HEK293 (cell line): ENCODE data around the gene CNEP1R1.

Experiments used
- CTCF ChIA-PET: fragments of 350-600 bp; formaldehyde crosslinking; extraction: SDS; loops from one replicate; lab custom pipeline; 2021; ENCODE audit warnings: antibody characterized with exemption; lab: Yijun Ruan, JAX
- POLR2A ChIA-PET: fragments of 300-600 bp; formaldehyde crosslinking; extraction: SDS; loops from one replicate; lab custom pipeline; 2020; ENCODE audit warnings: antibody characterized with exemption, inconsistent platforms; lab: Yijun Ruan, JAX
- H3K27ac ChIP-seq: fragments of 200-500 bp; sonication (Bioruptor generic); 2 replicates; pipeline ENCODE4 v1.5.1; 2014; ENCODE audit warnings: low read depth, low read length, control low read depth, inconsistent platforms; ENCODE audit errors: extremely low read depth
- H3K36me3 ChIP-seq, 2 experiments: fragments of 200-500 bp in 1 of 2; sonication (Bioruptor generic) in 1 of 2; 1 replicate in 1 of 2; 2 replicates in 1 of 2; pipeline ENCODE4 v1.5.1; 2014 to 2017; ENCODE audit warnings: inconsistent platforms in 2 of 2, low read length in 2 of 2; ENCODE audit not compliant: control insufficient read depth in 2 of 2, insufficient read depth in 1 of 2
- H3K4me1 ChIP-seq: fragments of 200-500 bp; sonication (Bioruptor generic); 2 replicates; pipeline ENCODE4 v1.5.1; 2014; ENCODE audit warnings: mild to moderate bottlenecking, low read length, inconsistent platforms; ENCODE audit not compliant: control insufficient read depth, insufficient read depth
- H3K4me3 ChIP-seq: 2 replicates; pipeline ENCODE4 v1.5.1; 2011; ENCODE audit warnings: low read depth, mild to moderate bottlenecking, control low read depth, low read length, moderate library complexity
- H3K9me3 ChIP-seq: fragments of 200-500 bp; sonication (Bioruptor generic); 2 replicates; pipeline ENCODE4 v1.5.1; 2014; ENCODE audit warnings: low read depth, low read length, inconsistent platforms; ENCODE audit not compliant: control insufficient read depth, insufficient read depth
- GFI1B ChIP-seq: fragments of 450-650 bp; formaldehyde crosslinking; IDR thresholded peaks from 2 replicates; pipeline ENCODE4 v1.5.1; 2016; ENCODE audit warnings: missing biosample characterization, missing genetic modification characterization
- GLI2 ChIP-seq: fragments of 450-650 bp; formaldehyde crosslinking; IDR thresholded peaks from 2 replicates; pipeline ENCODE4; 2017; ENCODE audit warnings: missing biosample characterization, missing genetic modification characterization, low read depth, borderline replicate concordance
- GLIS1 ChIP-seq: fragments of 450-650 bp; formaldehyde crosslinking; IDR thresholded peaks from 2 replicates; pipeline ENCODE4 v1.5.1; 2016; ENCODE audit warnings: missing biosample characterization, missing genetic modification characterization
- HOXC10 ChIP-seq: sonication (generic); formaldehyde crosslinking; IDR thresholded peaks from 2 replicates; pipeline ENCODE4 v1.8.1; 2023; ENCODE audit warnings: mild to moderate bottlenecking, missing genetic modification reagents
- MEIS1 ChIP-seq: sonication (generic); formaldehyde crosslinking; IDR thresholded peaks from 2 replicates; pipeline ENCODE4 v1.8.1; 2022; ENCODE audit warnings: missing genetic modification reagents, mild to moderate bottlenecking, borderline replicate concordance
- SP7 ChIP-seq: fragments of 450-650 bp; formaldehyde crosslinking; IDR thresholded peaks from 2 replicates; pipeline ENCODE4 v1.5.1; 2016; ENCODE audit warnings: missing biosample characterization, missing genetic modification characterization
- WT1 ChIP-seq: fragments of 450-650 bp; formaldehyde crosslinking; IDR thresholded peaks from 2 replicates; pipeline ENCODE4 v1.5.1; 2016; ENCODE audit warnings: missing biosample characterization, missing genetic modification characterization
- ZBTB17 ChIP-seq: fragments of 450-650 bp; formaldehyde crosslinking; IDR thresholded peaks from 2 replicates; pipeline ENCODE4 v1.5.1; 2016; ENCODE audit warnings: missing biosample characterization, missing genetic modification characterization
- ZBTB20 ChIP-seq: fragments of 450-650 bp; formaldehyde crosslinking; IDR thresholded peaks from 2 replicates; pipeline ENCODE4 v1.5.1; 2016; ENCODE audit warnings: missing biosample characterization, missing genetic modification characterization
- ZBTB21 ChIP-seq: fragments of 450-650 bp; formaldehyde crosslinking; IDR thresholded peaks from 2 replicates; pipeline ENCODE4 v1.5.1; 2017; ENCODE audit warnings: missing biosample characterization, missing genetic modification characterization
- ZFP69B ChIP-seq: fragments of 450-650 bp; formaldehyde crosslinking; IDR thresholded peaks from 2 replicates; pipeline ENCODE4 v1.5.1; 2016; ENCODE audit warnings: missing biosample characterization, missing genetic modification characterization
- ZIC2 ChIP-seq: fragments of 450-650 bp; formaldehyde crosslinking; IDR thresholded peaks from 2 replicates; pipeline ENCODE4 v1.5.1; 2016; ENCODE audit warnings: missing biosample characterization, missing genetic modification characterization
- ZNF121 ChIP-seq: fragments of 450-650 bp; formaldehyde crosslinking; IDR thresholded peaks from 2 replicates; pipeline ENCODE4 v1.5.1; 2016; ENCODE audit warnings: missing biosample characterization, missing genetic modification characterization
- ZNF24 ChIP-seq: fragments of 450-650 bp; formaldehyde crosslinking; IDR thresholded peaks from 2 replicates; pipeline ENCODE4 v1.5.1; 2016; ENCODE audit warnings: missing biosample characterization, missing genetic modification characterization
- ZNF473 ChIP-seq: fragments of 450-650 bp; formaldehyde crosslinking; IDR thresholded peaks from 2 replicates; pipeline ENCODE4 v1.5.1; 2017; ENCODE audit warnings: missing biosample characterization, missing genetic modification characterization
- ZNF530 ChIP-seq: fragments of 450-650 bp; formaldehyde crosslinking; IDR thresholded peaks from 2 replicates; pipeline ENCODE4 v1.5.1; 2016; ENCODE audit warnings: low read depth, missing biosample characterization, missing genetic modification characterization
- ZNF544 ChIP-seq: fragments of 450-650 bp; formaldehyde crosslinking; IDR thresholded peaks from 2 replicates; pipeline ENCODE4 v1.5.0; 2017; ENCODE audit warnings: missing biosample characterization, missing genetic modification characterization
- ZNF585B ChIP-seq: fragments of 450-650 bp; formaldehyde crosslinking; IDR thresholded peaks from 2 replicates; pipeline ENCODE4 v1.5.1; 2016; ENCODE audit warnings: missing biosample characterization, missing genetic modification characterization
- ZNF707 ChIP-seq: fragments of 450-650 bp; formaldehyde crosslinking; IDR thresholded peaks from 2 replicates; pipeline ENCODE4 v1.5.1; 2016; ENCODE audit warnings: missing biosample characterization, missing genetic modification characterization
- ZSCAN5A ChIP-seq: fragments of 450-650 bp; formaldehyde crosslinking; IDR thresholded peaks from 2 replicates; pipeline ENCODE4 v1.5.1; 2016; ENCODE audit warnings: missing biosample characterization, missing genetic modification characterization
- ZXDB ChIP-seq: fragments of 450-650 bp; formaldehyde crosslinking; IDR thresholded peaks from 2 replicates; pipeline ENCODE4 v1.5.1; 2016; ENCODE audit warnings: missing biosample characterization, missing genetic modification characterization
- TF ChIP-seq, protein P1 (sequence below): fragments of 450-650 bp; formaldehyde crosslinking; IDR thresholded peaks from 2 replicates; pipeline ENCODE4 v1.5.1; 2016; ENCODE audit warnings: missing biosample characterization, missing genetic modification characterization
- TF ChIP-seq, protein P2 (sequence below): fragments of 450-650 bp; formaldehyde crosslinking; IDR thresholded peaks from 2 replicates; pipeline ENCODE4 v1.5.1; 2017; ENCODE audit warnings: missing biosample characterization, missing genetic modification characterization

Gene CNEP1R1

GRCh38 chr16:50035468-50035992 lies 10.5 kb downstream of the CNEP1R1 start:
- ChIA-PET CTCF (interaction anchor here (1.2 to 1.6 kb wide), 2 partner anchors 11 to 78 kb away, joined by 3 to 11 read pairs; partner anchors contain the start of gene CNEP1R1), POLR2A (interaction anchor here (0.7 kb wide), 3 partner anchors 11 to 251 kb away, joined by 3 to 9 read pairs (median 4); no protein-coding TSS in a partner anchor)
- Histone ChIP-seq H3K27ac (no peak overlapping the region), H3K36me3 (peaks cover 17 to 57% of the 10 kb centered on the region in 2 experiments), H3K4me1 (no peaks in the 10 kb centered on the region), H3K9me3 (no peaks in the 10 kb centered on the region), H3K4me3 (no peak overlapping the region)
- TF ChIP-seq ZNF585B, result no peak
- no peak for TF ChIP-seq ZNF544 (tag by site-specific recombination)
- TF ChIP-seq SP7, result no peak
- TF ChIP-seq GLI2 (tag by site-specific recombination), result no peak
- TF ChIP-seq, protein P1, sequence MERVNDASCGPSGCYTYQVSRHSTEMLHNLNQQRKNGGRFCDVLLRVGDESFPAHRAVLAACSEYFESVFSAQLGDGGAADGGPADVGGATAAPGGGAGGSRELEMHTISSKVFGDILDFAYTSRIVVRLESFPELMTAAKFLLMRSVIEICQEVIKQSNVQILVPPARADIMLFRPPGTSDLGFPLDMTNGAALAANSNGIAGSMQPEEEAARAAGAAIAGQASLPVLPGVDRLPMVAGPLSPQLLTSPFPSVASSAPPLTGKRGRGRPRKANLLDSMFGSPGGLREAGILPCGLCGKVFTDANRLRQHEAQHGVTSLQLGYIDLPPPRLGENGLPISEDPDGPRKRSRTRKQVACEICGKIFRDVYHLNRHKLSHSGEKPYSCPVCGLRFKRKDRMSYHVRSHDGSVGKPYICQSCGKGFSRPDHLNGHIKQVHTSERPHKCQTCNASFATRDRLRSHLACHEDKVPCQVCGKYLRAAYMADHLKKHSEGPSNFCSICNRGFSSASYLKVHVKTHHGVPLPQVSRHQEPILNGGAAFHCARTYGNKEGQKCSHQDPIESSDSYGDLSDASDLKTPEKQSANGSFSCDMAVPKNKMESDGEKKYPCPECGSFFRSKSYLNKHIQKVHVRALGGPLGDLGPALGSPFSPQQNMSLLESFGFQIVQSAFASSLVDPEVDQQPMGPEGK, result no peak
- no peak for TF ChIP-seq MEIS1 (CRISPR knock-in tag)
- no peak for TF ChIP-seq ZFP69B
- no peak for TF ChIP-seq ZNF121
- TF ChIP-seq WT1 (tag by site-specific recombination), result no peak
- no peak for TF ChIP-seq ZSCAN5A (tag by site-specific recombination)
- TF ChIP-seq ZIC2 (tag by site-specific recombination), result no peak
- TF ChIP-seq ZNF24, result no peak
- no peak for TF ChIP-seq ZXDB (tag by site-specific recombination)
- TF ChIP-seq GFI1B (tag by site-specific recombination), result no peak
- no peak for TF ChIP-seq ZBTB20 (tag by site-specific recombination)
- TF ChIP-seq ZNF473 (tag by site-specific recombination), result no peak
- TF ChIP-seq GLIS1 (tag by site-specific recombination), result no peak
- TF ChIP-seq, protein P2, sequence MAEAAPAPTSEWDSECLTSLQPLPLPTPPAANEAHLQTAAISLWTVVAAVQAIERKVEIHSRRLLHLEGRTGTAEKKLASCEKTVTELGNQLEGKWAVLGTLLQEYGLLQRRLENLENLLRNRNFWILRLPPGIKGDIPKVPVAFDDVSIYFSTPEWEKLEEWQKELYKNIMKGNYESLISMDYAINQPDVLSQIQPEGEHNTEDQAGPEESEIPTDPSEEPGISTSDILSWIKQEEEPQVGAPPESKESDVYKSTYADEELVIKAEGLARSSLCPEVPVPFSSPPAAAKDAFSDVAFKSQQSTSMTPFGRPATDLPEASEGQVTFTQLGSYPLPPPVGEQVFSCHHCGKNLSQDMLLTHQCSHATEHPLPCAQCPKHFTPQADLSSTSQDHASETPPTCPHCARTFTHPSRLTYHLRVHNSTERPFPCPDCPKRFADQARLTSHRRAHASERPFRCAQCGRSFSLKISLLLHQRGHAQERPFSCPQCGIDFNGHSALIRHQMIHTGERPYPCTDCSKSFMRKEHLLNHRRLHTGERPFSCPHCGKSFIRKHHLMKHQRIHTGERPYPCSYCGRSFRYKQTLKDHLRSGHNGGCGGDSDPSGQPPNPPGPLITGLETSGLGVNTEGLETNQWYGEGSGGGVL (tag by site-specific recombination), result no peak
- TF ChIP-seq ZBTB21 (tag by site-specific recombination), result no peak

DNA sequence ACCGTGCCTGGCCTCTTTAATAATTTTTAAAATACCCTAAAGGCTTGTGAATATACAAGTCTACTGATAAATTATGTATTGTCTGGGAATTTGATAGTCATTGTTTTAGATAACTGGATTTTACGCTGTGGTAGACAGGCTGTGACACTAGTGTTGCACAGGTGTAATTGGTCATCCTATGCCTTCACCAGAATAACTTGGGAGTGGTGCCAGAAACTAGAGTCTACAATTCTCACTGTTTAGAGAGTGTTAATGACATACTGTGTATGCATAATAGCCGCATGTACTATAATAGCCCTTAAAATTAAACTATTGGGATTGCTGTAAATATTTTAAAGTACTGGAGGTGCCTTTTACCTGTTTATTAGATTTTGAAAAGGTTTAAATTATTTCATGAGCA lies 11.4 kb downstream of the CNEP1R1 start:
- ChIA-PET CTCF (interaction anchor here (0.8 to 3.1 kb wide), 3 partner anchors 11 to 274 kb away, joined by 3 to 32 read pairs (median 3); partner anchors contain the start of gene CNEP1R1), POLR2A (no interaction called here)
- no peaks in the 10 kb centered on the region for H3K4me1 ChIP-seq
- H3K27ac ChIP-seq, result no peak overlapping the region
- H3K9me3 ChIP-seq, result no peaks in the 10 kb centered on the region
- H3K36me3 ChIP-seq, result peaks cover 15 to 48% of the 10 kb centered on the region in 2 experiments
- TF ChIP-seq ZNF530 (tag by site-specific recombination) (no peak), ZNF707 (tag by site-specific recombination) (no peak), ZFP69B (no peak), ZBTB17 (tag by site-specific recombination) (no peak), HOXC10 (CRISPR knock-in tag) (no peak)
- H3K4me3 ChIP-seq, result no peak overlapping the region
